B cell (primary cell): ENCODE results near the gene HSPD1. TPM values are rescaled to one million over a fixed set of nuclear protein-coding genes. Genes with fewer than 3 reads are reported as not detected.

Source experiments
- ATAC-seq: fragments of 200-7000 bp; cut with Tn5 transposase; one replicate; pipeline ENCODE4 v1.10.0; 2021; ENCODE audit warnings: low read depth, mild to moderate bottlenecking, moderate number of reproducible peaks, moderate library complexity
- CTCF ChIA-PET: fragments of 350-600 bp; sonication (Branson Sonifier 250); formaldehyde crosslinking; loops from one replicate; lab custom pipeline; 2021; ENCODE audit warnings: antibody characterized with exemption, inconsistent platforms; lab: Charles Lee
- POLR2A ChIA-PET: fragments of 350-600 bp; sonication (Branson Sonifier 250); formaldehyde crosslinking; loops from one replicate; lab custom pipeline; 2021; ENCODE audit warnings: antibody characterized with exemption; lab: Charles Lee
- DNase-seq: peaks from one replicate; pipeline ENCODE4 v3.0.0; 2013
- H2AFZ ChIP-seq: 2 replicates; pipeline ENCODE4 v1.6.1; 2012; ENCODE audit warnings: mild to moderate bottlenecking, low read depth, low read length; ENCODE audit not compliant: insufficient read depth, poor library complexity, severe bottlenecking
- H3K27ac ChIP-seq, 2 donors: 1 replicate in 1 of 2; 2 replicates in 1 of 2; pipeline ENCODE4 v1.5.1; 2012 to 2013; ENCODE audit warnings: low read length in 2 of 2, mild to moderate bottlenecking in 2 of 2, moderate library complexity in 1 of 2
- H3K27me3 ChIP-seq, 4 experiments: fragments of 200-600 bp in 1 of 4; sonication (generic) in 1 of 4; replicated peaks in 1 of 4; 1 replicate in 2 of 4; 2 replicates in 2 of 4; pipeline versions ENCODE4 v1.6.1 to v1.7.0; 2013 to 2016; ENCODE audit warnings: low read length in 3 of 4, mild to moderate bottlenecking in 2 of 4, mixed read lengths in 1 of 4, moderate library complexity in 1 of 4; ENCODE audit not compliant: insufficient read depth in 4 of 4, control insufficient read depth in 3 of 4; ENCODE audit errors: control extremely low read depth in 1 of 4
- H3K36me3 ChIP-seq, 2 experiments: replicated peaks in 1 of 2; 1 replicate in 1 of 2; 2 replicates in 1 of 2; pipeline versions ENCODE4 v1.6.1 to v1.7.1; 2013; ENCODE audit warnings: low read length in 1 of 2; ENCODE audit not compliant: insufficient read depth in 2 of 2, control insufficient read depth in 1 of 2; ENCODE audit errors: control extremely low read depth in 1 of 2, extremely low read depth in 1 of 2
- H3K4me1 ChIP-seq, 2 donors: fragments of 200-600 bp in 1 of 2; sonication (generic) in 1 of 2; 1 replicate in 1 of 2; 2 replicates in 1 of 2; pipeline versions ENCODE4 v1.5.1 to v1.6.1; 2013 to 2017; ENCODE audit warnings: low read length in 2 of 2; ENCODE audit not compliant: control insufficient read depth in 2 of 2, insufficient read depth in 2 of 2
- H3K4me2 ChIP-seq: replicated peaks from 2 replicates; pipeline ENCODE3; 2012; ENCODE audit warnings: mild to moderate bottlenecking, low read depth, low read length; ENCODE audit not compliant: poor library complexity, severe bottlenecking
- H3K4me3 ChIP-seq, 5 experiments: fragments of 200-600 bp in 1 of 5; sonication (generic) in 1 of 5; 1 replicate in 3 of 5; 2 replicates in 2 of 5; pipeline versions ENCODE4 v1.5.1 to v1.7.0; 2011 to 2016; ENCODE audit warnings: low read length in 4 of 5, mild to moderate bottlenecking in 4 of 5, low read depth in 2 of 5, control low read depth in 1 of 5, moderate library complexity in 1 of 5; ENCODE audit not compliant: insufficient read depth in 1 of 5; ENCODE audit errors: control extremely low read depth in 1 of 5, extremely low read depth in 1 of 5
- H3K79me2 ChIP-seq: fragments of 200-600 bp; sonication (generic); one replicate; pipeline ENCODE4 v1.6.0; 2016; ENCODE audit warnings: low read length; ENCODE audit not compliant: control insufficient read depth, insufficient read depth
- H3K9ac ChIP-seq: fragments of 200-600 bp; sonication (generic); 2 replicates; pipeline ENCODE4 v1.6.1; 2017; ENCODE audit warnings: mild to moderate bottlenecking, low read length, moderate library complexity
- H3K9me3 ChIP-seq, 3 donors: one replicate each; pipeline versions ENCODE4 v1.6.1 to v1.7.1; 2013; ENCODE audit warnings: low read length in 2 of 3; ENCODE audit not compliant: control insufficient read depth in 2 of 3, insufficient read depth in 1 of 3; ENCODE audit errors: control extremely low read depth in 1 of 3
- H4K20me1 ChIP-seq: 2 replicates; pipeline ENCODE4 v1.6.0; 2012; ENCODE audit warnings: mild to moderate bottlenecking, low read length; ENCODE audit not compliant: insufficient read depth, control insufficient read depth, poor library complexity, severe bottlenecking
- H3K27ac Mint-ChIP-seq: one replicate; pipeline ENCODE4 v1.8.0; 2021; ENCODE audit warnings: mixed read lengths
- H3K27me3 Mint-ChIP-seq: one replicate; pipeline ENCODE4 v1.8.0; 2021; ENCODE audit warnings: mixed read lengths
- H3K4me1 Mint-ChIP-seq: one replicate; pipeline ENCODE4 v1.8.0; 2021; ENCODE audit warnings: mixed read lengths
- H3K4me3 Mint-ChIP-seq: one replicate; pipeline ENCODE4 v1.8.0; 2021; ENCODE audit warnings: mixed read lengths
- H3K9me3 Mint-ChIP-seq: one replicate; pipeline ENCODE4 v1.8.0; 2022; ENCODE audit warnings: mixed read lengths; ENCODE audit not compliant: insufficient read depth
- EZH2 ChIP-seq: IDR thresholded peaks from 2 replicates; pipeline ENCODE4 v1.6.1; 2012; ENCODE audit warnings: borderline replicate concordance, low read depth, mild to moderate bottlenecking, moderate library complexity, low read length; ENCODE audit not compliant: insufficient read depth, poor library complexity, severe bottlenecking
- WGBS: methylation state at CpG from one replicate; pipeline ENCODE4 v1.1.5; 2013; ENCODE audit warnings: missing lambda C conversion rate; ENCODE audit not compliant: insufficient coverage; 5-methylcytosine and 5-hydroxymethylcytosine counted together
- intact Hi-C: fragments of 100-400 bp; cut with micrococcal nuclease; formaldehyde crosslinking; loops from one replicate; pipeline ENCODE4 v1.10.0; 2022
- polyA plus RNA-seq: library from polyadenylated mRNA; depleted of rRNA; stranded (reverse); fragments of >200 nt; gene quantifications from 2 replicates; pipeline ENCODE4 v1.2.3, GENCODE V29; 2012
- total RNA-seq, 2 donors: library from RNA; stranded (reverse); fragments of 120-200 nt in 1 of 2; gene quantifications; 1 replicate in 1 of 2; 2 replicates in 1 of 2; pipeline versions ENCODE4 v1.2.3 to v1.2.4, GENCODE V29; 2013 to 2022
- TF ChIP-seq, protein P1 (sequence below): fragments of 200-600 bp; IDR thresholded peaks from one replicate; pipeline ENCODE4 v1.8.0; 2022; ENCODE audit warnings: antibody characterized with exemption, mild to moderate bottlenecking

The HSPD1 gene
- total and polyA plus RNA-seq, 2 donors (not counting 1 experiment from before 2014, with no cell fraction given): 46.6 to 112 TPM

DNA sequence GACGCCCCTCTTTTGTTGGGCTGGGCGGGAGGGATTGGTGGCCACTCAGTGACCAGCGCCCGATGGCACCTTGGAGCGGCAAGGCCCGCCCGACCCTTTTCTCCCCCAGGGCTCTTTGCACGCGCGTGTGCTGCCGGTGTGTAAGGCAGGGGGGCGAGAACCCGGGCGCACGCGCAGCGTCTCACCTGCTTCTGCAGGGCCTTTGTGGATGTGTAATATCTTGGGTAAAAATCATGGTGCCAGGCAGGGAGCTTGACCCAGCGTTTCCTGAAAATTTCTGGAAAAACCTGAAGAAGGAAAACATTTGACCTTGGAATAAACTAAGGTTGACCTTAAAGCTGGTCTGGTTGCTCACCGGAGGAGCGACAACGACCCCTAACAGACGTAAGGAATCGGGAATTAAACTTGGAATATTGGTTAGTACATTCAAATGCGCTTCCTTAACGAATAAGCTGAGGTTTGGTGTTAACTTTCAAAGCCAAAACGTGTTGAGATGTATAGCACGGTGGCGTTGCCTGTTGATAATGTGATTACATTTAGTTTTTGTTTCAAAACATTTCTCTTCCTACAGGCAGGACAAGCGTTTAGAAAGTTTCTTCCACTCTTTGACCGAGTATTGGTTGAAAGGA is 977 bp upstream of the HSPD1 start:
- no peaks in the 10 kb centered on the region for H3K27me3 Mint-ChIP-seq
- Histone ChIP-seq H4K20me1 (peaks cover 15% of the 10 kb centered on the region), H3K36me3 (peaks cover 0 to 36% of the 10 kb centered on the region in 2 experiments), H3K4me2 (peak overlapping the region; percentile 93), H3K27me3 (no peaks in the 10 kb centered on the region), H3K4me3 (peak overlapping the region; percentile 60 to 86 (median 76)), H2AFZ (peak overlapping the region; percentile 75), H3K4me1 (peaks cover 37 to 38% of the 10 kb centered on the region in 2 donors), H3K9me3 (no peaks in the 10 kb centered on the region), H3K9ac (peak overlapping the region; percentile 79), H3K79me2 (peaks cover 76% of the 10 kb centered on the region), H3K27ac (peak overlapping the region; percentile 85 to 90)
- H3K9me3 Mint-ChIP-seq: no peaks in the 10 kb centered on the region
- ATAC-seq: peak; percentile 2
- H3K4me1 Mint-ChIP-seq: peaks cover 53% of the 10 kb centered on the region
- H3K4me3 Mint-ChIP-seq: peak overlapping the region; percentile 98
- intact Hi-C loops: loop anchor here (1.0 kb wide), 3 partner anchors 15 to 65 kb away; partner anchors contain the start of genes COQ10B and SF3B1
- DNase-seq: no peak
- TF ChIP-seq, protein P1, sequence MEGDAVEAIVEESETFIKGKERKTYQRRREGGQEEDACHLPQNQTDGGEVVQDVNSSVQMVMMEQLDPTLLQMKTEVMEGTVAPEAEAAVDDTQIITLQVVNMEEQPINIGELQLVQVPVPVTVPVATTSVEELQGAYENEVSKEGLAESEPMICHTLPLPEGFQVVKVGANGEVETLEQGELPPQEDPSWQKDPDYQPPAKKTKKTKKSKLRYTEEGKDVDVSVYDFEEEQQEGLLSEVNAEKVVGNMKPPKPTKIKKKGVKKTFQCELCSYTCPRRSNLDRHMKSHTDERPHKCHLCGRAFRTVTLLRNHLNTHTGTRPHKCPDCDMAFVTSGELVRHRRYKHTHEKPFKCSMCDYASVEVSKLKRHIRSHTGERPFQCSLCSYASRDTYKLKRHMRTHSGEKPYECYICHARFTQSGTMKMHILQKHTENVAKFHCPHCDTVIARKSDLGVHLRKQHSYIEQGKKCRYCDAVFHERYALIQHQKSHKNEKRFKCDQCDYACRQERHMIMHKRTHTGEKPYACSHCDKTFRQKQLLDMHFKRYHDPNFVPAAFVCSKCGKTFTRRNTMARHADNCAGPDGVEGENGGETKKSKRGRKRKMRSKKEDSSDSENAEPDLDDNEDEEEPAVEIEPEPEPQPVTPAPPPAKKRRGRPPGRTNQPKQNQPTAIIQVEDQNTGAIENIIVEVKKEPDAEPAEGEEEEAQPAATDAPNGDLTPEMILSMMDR: no peak
- no peak for TF ChIP-seq EZH2
- ChIA-PET POLR2A (interaction anchor here (0.6 to 4.5 kb wide), 9 partner anchors 11 to 751 kb away, joined by 3 to 62 read pairs (median 5); partner anchors contain the start of genes COQ10B, MARS2, MOB4 and SF3B1), CTCF (no interaction called here)
- under 1% methylated on average over 24 of the region's 30 CpGs for WGBS
- H3K27ac Mint-ChIP-seq: peak overlapping the region; percentile 94
